NB4 (cell line): Measurements from ENCODE around the gene IFT81.
"Not testable (repeated sequence)": the region's sequence is repeated elsewhere in the genome, so short reads cannot be mapped to it uniquely, and the experiment has no call there.

Experiments
- DNase-seq: peaks from one replicate; pipeline ENCODE4 v3.0.0; 2010; ENCODE audit warnings: low read depth
- H3K4me3 ChIP-seq: one replicate; pipeline ENCODE4 v1.5.1; 2011; ENCODE audit warnings: mild to moderate bottlenecking, low read depth, low read length, moderate library complexity
- MYC ChIP-seq: IDR thresholded peaks from 2 replicates; pipeline ENCODE4 v1.6.1; 2011; ENCODE audit warnings: low read depth, low read length
- POLR2A ChIP-seq: IDR thresholded peaks from 2 replicates; pipeline ENCODE4 v1.6.1; 2011; ENCODE audit warnings: mild to moderate bottlenecking; ENCODE audit not compliant: insufficient read length; ENCODE audit errors: extremely low read depth
- TF ChIP-seq, protein P1 (sequence below): IDR thresholded peaks from 2 replicates; pipeline ENCODE4 v1.6.1; 2011; ENCODE audit warnings: low read depth, low read length
- TF ChIP-seq, protein P2 (sequence below): IDR thresholded peaks from one replicate; pipeline ENCODE4 v1.5.1; 2012; ENCODE audit warnings: low read depth, low read length

IFT81 gene

DNA sequence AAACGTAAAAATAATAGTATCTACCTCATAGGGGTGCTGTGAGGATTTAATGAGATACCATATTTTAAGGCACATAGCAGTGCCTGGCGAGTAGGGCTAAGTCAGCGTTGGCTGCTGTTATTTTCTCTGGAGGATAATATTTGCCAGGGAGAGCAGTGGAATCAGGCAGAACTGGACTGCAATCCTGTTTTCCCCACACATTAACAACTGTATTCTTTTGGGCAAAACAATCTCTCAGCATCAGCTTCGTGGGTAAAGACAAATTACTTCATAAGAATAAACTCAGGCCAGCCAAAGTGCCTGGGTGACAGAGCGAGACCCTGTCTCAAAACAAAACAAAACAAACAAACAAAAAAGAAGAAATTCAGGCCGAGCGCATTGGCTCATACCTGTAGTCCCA lies 127.2 kb downstream of the IFT81 start:
- H3K4me3 ChIP-seq: no peak overlapping the region
- DNase-seq: no peak
- no peak for TF ChIP-seq POLR2A
- TF ChIP-seq MYC: no peak
- TF ChIP-seq, protein P1, sequence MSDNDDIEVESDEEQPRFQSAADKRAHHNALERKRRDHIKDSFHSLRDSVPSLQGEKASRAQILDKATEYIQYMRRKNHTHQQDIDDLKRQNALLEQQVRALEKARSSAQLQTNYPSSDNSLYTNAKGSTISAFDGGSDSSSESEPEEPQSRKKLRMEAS: no peak
- TF ChIP-seq, protein P2, sequence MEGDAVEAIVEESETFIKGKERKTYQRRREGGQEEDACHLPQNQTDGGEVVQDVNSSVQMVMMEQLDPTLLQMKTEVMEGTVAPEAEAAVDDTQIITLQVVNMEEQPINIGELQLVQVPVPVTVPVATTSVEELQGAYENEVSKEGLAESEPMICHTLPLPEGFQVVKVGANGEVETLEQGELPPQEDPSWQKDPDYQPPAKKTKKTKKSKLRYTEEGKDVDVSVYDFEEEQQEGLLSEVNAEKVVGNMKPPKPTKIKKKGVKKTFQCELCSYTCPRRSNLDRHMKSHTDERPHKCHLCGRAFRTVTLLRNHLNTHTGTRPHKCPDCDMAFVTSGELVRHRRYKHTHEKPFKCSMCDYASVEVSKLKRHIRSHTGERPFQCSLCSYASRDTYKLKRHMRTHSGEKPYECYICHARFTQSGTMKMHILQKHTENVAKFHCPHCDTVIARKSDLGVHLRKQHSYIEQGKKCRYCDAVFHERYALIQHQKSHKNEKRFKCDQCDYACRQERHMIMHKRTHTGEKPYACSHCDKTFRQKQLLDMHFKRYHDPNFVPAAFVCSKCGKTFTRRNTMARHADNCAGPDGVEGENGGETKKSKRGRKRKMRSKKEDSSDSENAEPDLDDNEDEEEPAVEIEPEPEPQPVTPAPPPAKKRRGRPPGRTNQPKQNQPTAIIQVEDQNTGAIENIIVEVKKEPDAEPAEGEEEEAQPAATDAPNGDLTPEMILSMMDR: no peak

DNA sequence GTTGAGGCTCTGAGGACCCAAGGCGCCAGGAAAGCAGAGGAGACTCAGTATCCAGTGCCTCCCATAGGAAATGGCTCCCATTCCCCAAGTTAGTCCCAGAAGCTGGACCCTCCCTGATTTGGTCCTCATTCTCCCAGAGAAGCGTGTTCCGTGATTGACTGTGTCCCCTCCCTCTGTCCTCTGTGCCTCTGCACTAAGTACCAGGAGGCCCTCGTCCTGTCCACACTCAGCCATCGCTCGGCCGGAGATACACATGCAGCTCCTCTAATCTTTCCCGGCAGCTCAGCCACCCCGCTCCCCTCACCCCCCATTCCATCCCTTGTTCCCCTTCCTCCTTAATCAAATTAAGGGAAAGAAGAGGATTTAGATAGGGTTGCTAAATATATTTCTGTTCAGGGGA lies 128.6 kb downstream of the IFT81 start:
- TF ChIP-seq POLR2A: no peak
- TF ChIP-seq, protein P1: no peak
- TF ChIP-seq, protein P2: no peak
- TF ChIP-seq MYC: no peak
- DNase-seq: no peak
- H3K4me3 ChIP-seq: no peak overlapping the region

DNA sequence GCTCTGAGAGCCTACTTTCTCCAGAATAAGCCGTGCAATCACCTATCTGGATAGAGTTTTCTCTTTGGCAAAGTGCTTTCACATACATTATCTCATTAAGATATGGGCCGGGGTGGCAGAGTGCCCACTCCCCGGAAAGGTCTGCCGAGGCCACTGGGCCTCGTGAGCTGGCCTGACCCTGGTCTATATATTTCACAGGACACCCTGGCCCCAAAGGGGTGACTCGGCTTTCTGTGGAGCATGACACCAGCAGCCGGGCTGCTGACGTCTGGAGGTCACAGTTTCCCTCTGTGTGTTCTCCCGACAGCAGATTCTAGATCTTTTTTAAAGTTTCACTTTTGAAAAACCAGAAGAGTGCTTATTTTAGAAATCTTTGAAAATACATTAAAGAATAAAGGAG lies 129.0 kb downstream of the IFT81 start:
- peak; percentile 32 for DNase-seq
- H3K4me3 ChIP-seq: no peak overlapping the region
- TF ChIP-seq POLR2A: no peak
- TF ChIP-seq MYC: no peak
- TF ChIP-seq, protein P2: no peak

DNA sequence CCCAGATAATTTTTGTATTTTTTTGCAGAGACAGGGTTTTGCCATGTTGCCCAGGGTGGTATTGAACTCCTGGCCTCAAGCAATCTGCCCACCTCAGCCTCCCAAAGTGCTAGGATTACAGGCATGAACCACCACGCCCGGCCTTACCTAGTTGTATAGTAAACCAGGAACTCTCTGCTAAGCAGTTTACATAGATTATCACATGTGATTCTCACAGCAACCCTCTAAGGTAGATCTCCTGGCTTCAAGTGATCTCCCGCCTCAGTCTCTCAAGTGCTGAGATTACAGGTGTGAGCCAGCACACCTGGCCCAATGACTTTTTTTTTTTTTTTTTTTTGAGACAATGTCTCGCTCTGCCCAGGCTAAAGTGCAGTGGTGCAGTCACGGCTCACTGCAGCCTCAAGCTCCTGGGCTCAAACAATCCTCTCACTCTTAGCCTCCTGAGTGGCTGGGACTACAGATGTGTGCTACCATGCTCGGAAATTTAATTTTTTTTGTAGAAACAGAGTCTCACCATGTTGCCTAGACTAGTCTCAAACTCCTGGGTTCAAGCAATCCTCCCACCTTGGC lies 130.9 kb downstream of the IFT81 start:
- TF ChIP-seq POLR2A: no peak
- TF ChIP-seq, protein P2: no peak
- no peak for TF ChIP-seq MYC
- TF ChIP-seq, protein P1: no peak
- H3K4me3 ChIP-seq: no peak overlapping the region
- no peak for DNase-seq

DNA sequence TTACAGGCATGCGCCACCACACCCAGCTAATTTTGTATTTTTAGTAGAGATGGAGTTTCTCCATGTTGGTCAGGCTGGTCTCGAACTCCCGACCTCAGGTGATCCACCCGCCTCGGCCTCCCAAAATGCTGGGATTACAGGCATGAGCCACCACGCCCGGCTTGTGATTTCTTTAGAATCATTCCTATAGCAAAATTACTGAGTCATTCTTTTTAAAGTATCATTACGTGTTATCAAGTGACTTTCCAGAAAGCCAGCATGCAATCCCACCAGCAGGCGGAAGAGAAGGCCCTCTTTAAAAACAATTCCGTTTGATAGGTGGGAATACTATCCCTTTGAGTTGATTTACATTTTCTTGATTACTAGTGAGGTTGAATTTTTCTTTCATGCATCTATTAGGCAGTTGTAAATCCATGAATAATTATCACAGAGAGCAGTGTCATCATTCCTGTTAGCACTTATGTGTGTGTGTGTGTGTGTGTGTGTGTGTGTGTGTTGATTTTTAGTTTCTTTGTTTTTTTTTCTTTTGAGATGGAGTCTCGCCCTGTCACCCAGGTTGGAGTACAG lies 131.8 kb downstream of the IFT81 start:
- not testable (repeated sequence) for DNase-seq

DNA sequence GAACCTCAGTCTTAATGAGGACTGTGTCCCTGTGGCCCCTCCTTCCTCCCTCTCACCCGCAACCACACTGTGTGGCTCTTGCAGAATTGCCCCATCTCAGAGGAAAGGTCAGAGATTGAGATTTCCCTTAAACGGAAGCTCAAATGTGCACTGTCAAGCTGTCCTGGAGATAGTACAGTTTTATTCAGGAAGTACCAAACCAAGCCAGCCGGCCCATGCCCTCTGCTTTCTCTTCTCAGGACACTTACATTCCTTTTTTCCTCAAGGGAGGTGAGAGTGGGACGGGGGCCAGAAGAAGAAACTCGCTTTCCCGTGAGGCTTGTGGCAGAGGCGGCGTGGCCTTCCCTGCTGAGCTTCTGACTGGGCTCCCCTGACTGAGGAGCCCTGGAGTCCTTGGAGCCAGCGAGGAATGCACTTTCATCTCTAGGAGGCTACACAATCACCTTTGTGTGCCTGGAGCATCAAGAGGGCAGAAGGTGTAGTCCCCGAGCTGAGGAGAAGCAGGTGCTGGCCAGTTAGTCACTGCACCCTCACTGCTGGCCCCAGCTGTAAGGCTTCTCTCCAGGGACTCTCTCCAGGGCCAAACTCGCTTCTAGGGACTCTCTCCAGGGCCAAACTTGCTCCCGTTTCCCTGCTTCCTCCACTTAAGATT lies 132.7 kb downstream of the IFT81 start:
- TF ChIP-seq, protein P1: no peak
- TF ChIP-seq MYC: peak; percentile 29; the same call in 1 of the 2 replicates
- DNase-seq: peak; percentile 75
- no peak overlapping the region for H3K4me3 ChIP-seq

More for the DNA sequence above, 131.8 kb downstream of the IFT81 start:
- not testable (repeated sequence) for H3K4me3 ChIP-seq
